ENCODE data around the gene COMT. TPM values are rescaled to one million over a fixed set of nuclear protein-coding genes. Genes with fewer than 3 reads are reported as not detected.

Gene COMT
- total RNA-seq, 2 experiments from 2014 or later: 11.3 to 11.4 TPM

GRCh38 chr22:20000246-20001081 is 58.9 kb downstream of the COMT start:
- Mint-ChIP-seq H3K4me1 (ENCODE audit: low read depth) (no peaks in the 10 kb centered on the region), H3K27me3 (no peaks in the 10 kb centered on the region), H3K36me3 (ENCODE audit: low read depth) (no peaks in the 10 kb centered on the region), H3K9me3 (peaks cover 10% of the 10 kb centered on the region), H3K4me3 (no peak overlapping the region), H3K27ac (no peak overlapping the region)
- ATAC-seq (ENCODE audit: poor library complexity) (no peak), DNase-seq (no peak)
- Histone ChIP-seq H3K27me3 (ENCODE audit: control insufficient read depth in 1 of 2, insufficient read depth in 2 of 2, low read length in 2 of 2) (no peaks in the 10 kb centered on the region), H3K9me3 (ENCODE audit: control insufficient read depth in 1 of 2, insufficient read depth in 1 of 2, low read length in 2 of 2) (peaks cover 5 to 9% of the 10 kb centered on the region in 2 experiments), H3K4me3 (ENCODE audit: low read length) (no peak overlapping the region), H3K36me3 (ENCODE audit: insufficient read depth, low read length) (no peaks in the 10 kb centered on the region), H3K27ac (ENCODE audit: low read depth in 1 of 2, low read length in 2 of 2) (no peak overlapping the region), H3K4me1 (ENCODE audit: insufficient read depth, low read length) (no peaks in the 10 kb centered on the region)
- no peak for TF ChIP-seq CTCF (IDR thresholded peaks at IDR 0.05)
- CTCF ChIA-PET: no interaction called here
- intact Hi-C loops (cut with DNase I, micrococcal nuclease): no loop called here
- POLR2A ChIA-PET: no interaction called here

- no peak for TF ChIP-seq CTCF (IDR thresholded peaks at IDR 0.05)
- ATAC-seq (ENCODE audit: poor library complexity): no peak
- H3K36me3 Mint-ChIP-seq (ENCODE audit: low read depth): no peaks in the 10 kb centered on the region
- H3K9me3 Mint-ChIP-seq: peaks cover 10% of the 10 kb centered on the region
- POLR2A ChIA-PET: no interaction called here
- Histone ChIP-seq H3K4me1 (ENCODE audit: insufficient read depth, low read length) (no peaks in the 10 kb centered on the region), H3K36me3 (ENCODE audit: insufficient read depth, low read length) (no peaks in the 10 kb centered on the region), H3K4me3 (ENCODE audit: low read length) (no peak overlapping the region), H3K27ac (ENCODE audit: low read depth in 1 of 2, low read length in 2 of 2) (no peak overlapping the region), H3K9me3 (ENCODE audit: control insufficient read depth in 1 of 2, insufficient read depth in 1 of 2, low read length in 2 of 2) (peaks cover 5 to 9% of the 10 kb centered on the region in 2 experiments), H3K27me3 (ENCODE audit: control insufficient read depth in 1 of 2, insufficient read depth in 2 of 2, low read length in 2 of 2) (no peaks in the 10 kb centered on the region)
- no peak for DNase-seq
- H3K27ac Mint-ChIP-seq: no peak overlapping the region
- no peak overlapping the region for H3K4me3 Mint-ChIP-seq
- intact Hi-C loops (cut with DNase I, micrococcal nuclease): no loop called here
- H3K27me3 Mint-ChIP-seq: no peaks in the 10 kb centered on the region
- no peaks in the 10 kb centered on the region for H3K4me1 Mint-ChIP-seq (ENCODE audit: low read depth)
- CTCF ChIA-PET: no interaction called here
These were observed 59.6 kb downstream of the COMT start for GRCh38 chr22:20001082-20001638.

GRCh38 chr22:20002128-20002527 is 60.6 kb downstream of the COMT start:
- Mint-ChIP-seq H3K36me3 (ENCODE audit: low read depth) (no peaks in the 10 kb centered on the region), H3K4me1 (ENCODE audit: low read depth) (no peaks in the 10 kb centered on the region), H3K27ac (no peak overlapping the region), H3K27me3 (no peaks in the 10 kb centered on the region), H3K9me3 (peaks cover 10% of the 10 kb centered on the region), H3K4me3 (no peak overlapping the region)
- POLR2A ChIA-PET: no interaction called here
- no peaks in the 10 kb centered on the region for H3K4me1 ChIP-seq (ENCODE audit: insufficient read depth, low read length)
- ATAC-seq (ENCODE audit: poor library complexity) (no peak), DNase-seq (no peak)
- no peak overlapping the region for H3K4me3 ChIP-seq (ENCODE audit: low read length)
- no peaks in the 10 kb centered on the region for H3K36me3 ChIP-seq (ENCODE audit: insufficient read depth, low read length)
- H3K9me3 ChIP-seq (ENCODE audit: control insufficient read depth in 1 of 2, insufficient read depth in 1 of 2, low read length in 2 of 2): peaks cover 5 to 9% of the 10 kb centered on the region in 2 experiments
- no peaks in the 10 kb centered on the region for H3K27me3 ChIP-seq (ENCODE audit: control insufficient read depth in 1 of 2, insufficient read depth in 2 of 2, low read length in 2 of 2)
- CTCF ChIA-PET: no interaction called here
- no peak for TF ChIP-seq CTCF (IDR thresholded peaks at IDR 0.05)
- no peak overlapping the region for H3K27ac ChIP-seq (ENCODE audit: low read depth in 1 of 2, low read length in 2 of 2)
- intact Hi-C loops (cut with DNase I, micrococcal nuclease): no loop called here

Data from CD4-positive, alpha-beta T cell (primary cell).